ENCODE results near the gene TTC38. TPM values are rescaled to one million over a fixed set of nuclear protein-coding genes. Genes with fewer than 3 reads are reported as not detected.

TTC38 gene
- total and polyA plus RNA-seq, 2 experiments from 2014 or later = 21.5 to 27.6 TPM

DNA sequence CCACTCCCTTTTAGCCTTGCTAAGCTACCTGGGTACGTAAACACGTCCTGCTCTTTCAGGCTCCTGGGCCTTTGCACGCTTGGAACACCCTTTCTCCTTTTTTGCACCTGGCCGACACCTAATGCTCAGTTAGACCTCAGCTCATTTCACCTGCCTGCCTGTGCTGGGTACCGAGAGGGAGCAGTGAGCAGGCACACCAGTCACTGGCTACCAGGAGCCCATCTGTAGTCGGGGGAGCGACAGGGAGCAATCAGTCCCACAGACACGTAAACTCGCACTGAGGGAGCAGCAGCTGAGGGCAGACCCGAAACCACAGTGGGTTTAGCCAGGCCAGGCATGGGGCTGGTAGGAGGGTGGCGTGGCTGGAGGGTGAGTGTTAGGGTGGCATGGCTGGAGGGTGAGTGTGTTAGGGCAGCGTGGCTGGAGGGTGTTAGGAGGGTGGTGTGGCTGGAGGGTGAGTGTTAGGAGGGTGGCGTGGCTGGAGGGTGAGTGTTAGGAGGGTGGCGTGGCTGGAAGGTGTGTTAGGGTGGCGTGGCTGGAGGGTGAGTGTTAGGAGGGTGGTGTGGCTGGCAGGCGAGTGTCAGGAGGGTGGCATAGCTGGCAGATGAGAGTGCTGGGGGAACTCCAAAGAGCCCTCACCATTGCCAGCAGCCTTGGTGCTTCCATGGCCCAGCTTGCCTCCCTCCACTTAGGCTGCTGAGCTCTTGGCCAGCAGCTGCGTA, 22.5 kb downstream of the TTC38 start:
- TF ChIP-seq EZH2 (IDR thresholded peaks at IDR 0.05; ENCODE audit: insufficient read depth, poor library complexity, severe bottlenecking) = no peak
- no peak for TF ChIP-seq EZH2phosphoT487 (IDR thresholded peaks at IDR 0.05; ENCODE audit: insufficient read depth, low read depth)
- Histone ChIP-seq H3K36me3 (ENCODE audit: low read depth) (peaks cover 12% of the 10 kb centered on the region; the same call in 1 of the 2 replicates), H3K4me2 (ENCODE audit: unreplicated experiment) (no peak overlapping the region), H3K27ac (no peak overlapping the region), H3K27me3 (replicated peaks; ENCODE audit: insufficient read depth) (no peaks in the 10 kb centered on the region), H3K9ac (no peak overlapping the region), H3F3A (ENCODE audit: insufficient read depth) (peaks cover 11% of the 10 kb centered on the region; the same call in 1 of the 2 replicates), H3K9me3 (ENCODE audit: low read depth) (no peaks in the 10 kb centered on the region), H3K9me2 (ENCODE audit: insufficient read depth) (no peaks in the 10 kb centered on the region), H3K4me1 (ENCODE audit: insufficient read depth) (0 out of 2 replicates have a peak, but pooled peaks cover 4% of the 10 kb centered on the region), H2AFZ (no peak overlapping the region), H4K20me1 (ENCODE audit: insufficient read depth) (no peaks in the 10 kb centered on the region), H3K79me2 (ENCODE audit: insufficient read depth) (no peaks in the 10 kb centered on the region), H3K4me3 (no peak overlapping the region)
- no peak for DNase-seq
- in situ Hi-C loops (cut with MboI) = no loop called here
- 97 to 99% methylated on average over 14 to 17 of the region's 17 CpGs for WGBS, 2 experiments (ENCODE audit: low coverage in 1 of 2, low lambda C conversion rate in 2 of 2, missing lambda C conversion rate in 2 of 2)

GRCh38 chr22:46290843-46291785, 23.3 kb downstream of the TTC38 start:
- 96 to 98% methylated on average over 22 to 23 of the region's 23 CpGs for WGBS, 2 experiments (ENCODE audit: low coverage in 1 of 2, low lambda C conversion rate in 2 of 2, missing lambda C conversion rate in 2 of 2)
- H2AFZ ChIP-seq = no peak overlapping the region
- H3K27me3 ChIP-seq (replicated peaks; ENCODE audit: insufficient read depth) = no peaks in the 10 kb centered on the region
- H3K9ac ChIP-seq = no peak overlapping the region
- H3K4me2 ChIP-seq (ENCODE audit: unreplicated experiment) = no peak overlapping the region
- no peak for TF ChIP-seq EZH2 (IDR thresholded peaks at IDR 0.05; ENCODE audit: insufficient read depth, poor library complexity, severe bottlenecking)
- TF ChIP-seq EZH2phosphoT487 (IDR thresholded peaks at IDR 0.05; ENCODE audit: insufficient read depth, low read depth) = no peak
- no peak for DNase-seq
- H3F3A ChIP-seq (ENCODE audit: insufficient read depth) = peaks cover 11% of the 10 kb centered on the region; the same call in 1 of the 2 replicates
- no peaks in the 10 kb centered on the region for H3K9me3 ChIP-seq (ENCODE audit: low read depth)
- no peak overlapping the region for H3K27ac ChIP-seq
- H4K20me1 ChIP-seq (ENCODE audit: insufficient read depth) = no peaks in the 10 kb centered on the region
- H3K79me2 ChIP-seq (ENCODE audit: insufficient read depth) = no peaks in the 10 kb centered on the region
- in situ Hi-C loops (cut with MboI) = no loop called here
- no peaks in the 10 kb centered on the region for H3K9me2 ChIP-seq (ENCODE audit: insufficient read depth)
- no peak overlapping the region for H3K4me3 ChIP-seq
- peaks cover 9% of the 10 kb centered on the region; the same call in 1 of the 2 replicates for H3K36me3 ChIP-seq (ENCODE audit: low read depth)
- peaks cover 12% of the 10 kb centered on the region; the same call in 1 of the 2 replicates for H3K4me1 ChIP-seq (ENCODE audit: insufficient read depth)

- Histone ChIP-seq H3F3A (ENCODE audit: insufficient read depth) (peaks cover 11% of the 10 kb centered on the region; the same call in 1 of the 2 replicates), H3K27ac (no peak overlapping the region), H4K20me1 (ENCODE audit: insufficient read depth) (no peaks in the 10 kb centered on the region), H3K9me3 (ENCODE audit: low read depth) (no peaks in the 10 kb centered on the region), H3K9ac (no peak overlapping the region), H3K4me2 (ENCODE audit: unreplicated experiment) (no peak overlapping the region), H2AFZ (no peak overlapping the region), H3K79me2 (ENCODE audit: insufficient read depth) (peaks cover 3% of the 10 kb centered on the region), H3K4me1 (ENCODE audit: insufficient read depth) (peaks cover 12% of the 10 kb centered on the region; the same call in 1 of the 2 replicates), H3K27me3 (replicated peaks; ENCODE audit: insufficient read depth) (no peaks in the 10 kb centered on the region), H3K4me3 (no peak overlapping the region), H3K36me3 (ENCODE audit: low read depth) (peaks cover 7% of the 10 kb centered on the region; the same call in 1 of the 2 replicates), H3K9me2 (ENCODE audit: insufficient read depth) (no peaks in the 10 kb centered on the region)
- DNase-seq = no peak
- in situ Hi-C loops (cut with MboI) = no loop called here
- TF ChIP-seq EZH2 (IDR thresholded peaks at IDR 0.05; ENCODE audit: insufficient read depth, poor library complexity, severe bottlenecking) = no peak
- no peak for TF ChIP-seq EZH2phosphoT487 (IDR thresholded peaks at IDR 0.05; ENCODE audit: insufficient read depth, low read depth)
- WGBS, 2 experiments (ENCODE audit: low coverage in 1 of 2, low lambda C conversion rate in 2 of 2, missing lambda C conversion rate in 2 of 2) = 93 to 100% methylated on average over 3 of the region's 3 CpGs
Observed at GRCh38 chr22:46292173-46292572, 24.4 kb downstream of the TTC38 start.

DNA sequence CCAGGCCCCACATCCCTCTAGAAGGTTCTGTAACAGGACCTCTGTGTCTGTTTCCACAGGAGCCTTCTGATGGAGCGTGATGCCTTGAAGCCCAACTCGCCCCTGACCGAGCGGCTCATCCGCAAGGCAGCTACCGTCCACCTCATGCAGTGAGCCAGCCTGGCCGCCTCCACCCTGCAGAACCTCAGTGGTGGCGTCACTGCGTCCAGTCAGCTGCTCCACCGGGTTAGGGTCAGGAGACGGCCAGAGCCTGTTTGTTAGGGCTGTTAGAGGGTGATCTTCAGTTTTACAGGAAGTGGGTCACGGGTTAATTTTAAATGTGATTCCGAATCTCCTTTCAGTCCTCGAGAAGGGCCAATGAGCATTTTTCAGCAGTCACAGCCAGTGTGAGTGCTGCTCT, 24.9 kb downstream of the TTC38 start:
- Histone ChIP-seq H3F3A (ENCODE audit: insufficient read depth) (peaks cover 11% of the 10 kb centered on the region; the same call in 1 of the 2 replicates), H2AFZ (no peak overlapping the region), H3K9ac (no peak overlapping the region), H3K27me3 (replicated peaks; ENCODE audit: insufficient read depth) (no peaks in the 10 kb centered on the region), H3K4me1 (ENCODE audit: insufficient read depth) (peaks cover 17% of the 10 kb centered on the region), H3K9me2 (ENCODE audit: insufficient read depth) (no peaks in the 10 kb centered on the region), H3K9me3 (ENCODE audit: low read depth) (no peaks in the 10 kb centered on the region), H3K4me3 (no peak overlapping the region), H4K20me1 (ENCODE audit: insufficient read depth) (no peaks in the 10 kb centered on the region), H3K36me3 (ENCODE audit: low read depth) (peaks cover 7% of the 10 kb centered on the region; the same call in 1 of the 2 replicates), H3K4me2 (ENCODE audit: unreplicated experiment) (no peak overlapping the region), H3K27ac (no peak overlapping the region), H3K79me2 (ENCODE audit: insufficient read depth) (peaks cover 8% of the 10 kb centered on the region)
- TF ChIP-seq EZH2phosphoT487 (IDR thresholded peaks at IDR 0.05; ENCODE audit: insufficient read depth, low read depth) (no peak), EZH2 (IDR thresholded peaks at IDR 0.05; ENCODE audit: insufficient read depth, poor library complexity, severe bottlenecking) (no peak)
- DNase-seq = no peak
- in situ Hi-C loops (cut with MboI) = no loop called here
- 88 to 92% methylated on average over 14 of the region's 14 CpGs for WGBS, 2 experiments (ENCODE audit: low coverage in 1 of 2, low lambda C conversion rate in 2 of 2, missing lambda C conversion rate in 2 of 2)
